ENCODE results near the gene CCBE1.

CCBE1 gene

GRCh38 chr18:59573962-59574361, 123.3 kb downstream of the CCBE1 start:
- ChIA-PET CTCF (interaction anchor here (1.1 to 1.9 kb wide), 2 partner anchors 9 to 10 kb away, joined by 3 to 5 read pairs; no protein-coding TSS in a partner anchor), POLR2A (no interaction called here)
- no peak for TF ChIP-seq CTCF (IDR thresholded peaks at IDR 0.05; ENCODE audit: control extremely low read depth, extremely low read depth, low read depth, missing control alignments)
- DNase-seq (ENCODE audit: extremely low spot score) = no peak

GRCh38 chr18:59571902-59572301, 125.3 kb downstream of the CCBE1 start:
- no peak for TF ChIP-seq CTCF (IDR thresholded peaks at IDR 0.05; ENCODE audit: control extremely low read depth, extremely low read depth, low read depth, missing control alignments)
- CTCF ChIA-PET = no interaction called here
- no peak for DNase-seq (ENCODE audit: extremely low spot score)
- POLR2A ChIA-PET = no interaction called here

GRCh38 chr18:59570796-59571195, 126.4 kb downstream of the CCBE1 start:
- ChIA-PET POLR2A (no interaction called here), CTCF (interaction anchor here (1.2 to 1.6 kb wide), 2 partner anchors 9 to 16 kb away, joined by 3 to 4 read pairs; no protein-coding TSS in a partner anchor)
- TF ChIP-seq CTCF (IDR thresholded peaks at IDR 0.05; ENCODE audit: control extremely low read depth, extremely low read depth, low read depth, missing control alignments) = no peak
- DNase-seq (ENCODE audit: extremely low spot score) = no peak

- CTCF ChIA-PET = interaction anchor here (0.7 to 1.6 kb wide), 5 partner anchors 9 to 253 kb away, joined by 3 to 5 read pairs (median 3); no protein-coding TSS in a partner anchor
- no peak for TF ChIP-seq CTCF (IDR thresholded peaks at IDR 0.05; ENCODE audit: control extremely low read depth, extremely low read depth, low read depth, missing control alignments)
- POLR2A ChIA-PET = no interaction called here
- DNase-seq (ENCODE audit: extremely low spot score) = no peak
Observed at GRCh38 chr18:59570101-59570775, 127.0 kb downstream of the CCBE1 start.

- ChIA-PET POLR2A (interaction anchor here (0.7 kb wide), 1 partner anchor 191 kb away, joined by 3 read pairs; no protein-coding TSS in a partner anchor), CTCF (interaction anchor here (0.7 to 1.6 kb wide), 4 partner anchors 10 to 254 kb away, joined by 3 to 5 read pairs (median 4); no protein-coding TSS in a partner anchor)
- DNase-seq (ENCODE audit: extremely low spot score) = no peak
- no peak for TF ChIP-seq CTCF (IDR thresholded peaks at IDR 0.05; ENCODE audit: control extremely low read depth, extremely low read depth, low read depth, missing control alignments)
Observed at GRCh38 chr18:59569390-59569791, 127.8 kb downstream of the CCBE1 start.

- no peak for TF ChIP-seq CTCF (IDR thresholded peaks at IDR 0.05; ENCODE audit: control extremely low read depth, extremely low read depth, low read depth, missing control alignments)
- POLR2A ChIA-PET = no interaction called here
- CTCF ChIA-PET = no interaction called here
- DNase-seq (ENCODE audit: extremely low spot score) = no peak
Observed at GRCh38 chr18:59567431-59567830, 129.8 kb downstream of the CCBE1 start.

Data from GM10248 (cell line).